NCI-H2171 treated with DMSO at 0.1 percent for 48 hours (cell line): ENCODE results near the gene CUL1.

Experiments used
- DNase-seq: peaks from one replicate; lab custom pipeline; 2025; lab: John Stamatoyannopoulos, UW

The CUL1 gene

GRCh38 chr7:148698397-148699023 lies at the start of gene CUL1:
Gene CUL1 (plus strand): TSS chr7:148698903. CDS start chr7:148730123, 31,220 bp downstream.
- peak; percentile 72 for DNase-seq

- no peak for DNase-seq
Observed at GRCh38 chr7:148650232-148650858, 48.4 kb upstream of the CUL1 start.

- no peak for DNase-seq
Observed at GRCh38 chr7:148652773-148653172, 45.9 kb upstream of the CUL1 start.

- no peak for DNase-seq
Observed at GRCh38 chr7:148657929-148658328, 40.8 kb upstream of the CUL1 start.

- DNase-seq: no peak
Observed at GRCh38 chr7:148661471-148661870, 37.2 kb upstream of the CUL1 start.

GRCh38 chr7:148662646-148663045 lies 36.1 kb upstream of the CUL1 start:
- DNase-seq: no peak

GRCh38 chr7:148664324-148664723 lies 34.4 kb upstream of the CUL1 start:
- DNase-seq: no peak

- DNase-seq: no peak
Observed at GRCh38 chr7:148665221-148665620, 33.5 kb upstream of the CUL1 start.

- no peak for DNase-seq
Observed at GRCh38 chr7:148669927-148670326, 28.8 kb upstream of the CUL1 start.

- DNase-seq: no peak
Observed at GRCh38 chr7:148670374-148670773, 28.3 kb upstream of the CUL1 start.

GRCh38 chr7:148670807-148671206 lies 27.9 kb upstream of the CUL1 start:
- no peak for DNase-seq

GRCh38 chr7:148672041-148672440 lies 26.7 kb upstream of the CUL1 start:
- DNase-seq: peak; percentile 54

- no peak for DNase-seq
Observed at GRCh38 chr7:148674689-148675088, 24.0 kb upstream of the CUL1 start.

- no peak for DNase-seq
Observed at GRCh38 chr7:148676291-148676690, 22.4 kb upstream of the CUL1 start.

GRCh38 chr7:148681821-148682220 lies 16.9 kb upstream of the CUL1 start:
- no peak for DNase-seq

- no peak for DNase-seq
Observed at GRCh38 chr7:148684289-148684830, 14.3 kb upstream of the CUL1 start.

- DNase-seq: peak; percentile 37
Observed at GRCh38 chr7:148686312-148686937, 12.3 kb upstream of the CUL1 start.

- DNase-seq: no peak
Observed at GRCh38 chr7:148687555-148687954, 11.1 kb upstream of the CUL1 start.

GRCh38 chr7:148688526-148688925 lies 10.2 kb upstream of the CUL1 start:
- DNase-seq: no peak

- no peak for DNase-seq
Observed at GRCh38 chr7:148693651-148694050, 5.1 kb upstream of the CUL1 start.

- no peak for DNase-seq
Observed at GRCh38 chr7:148694631-148695030, 4.1 kb upstream of the CUL1 start.

GRCh38 chr7:148695953-148696352 lies 2.8 kb upstream of the CUL1 start:
- DNase-seq: no peak

GRCh38 chr7:148696787-148697186 lies 1.9 kb upstream of the CUL1 start:
- no peak for DNase-seq
